OCI-LY7 (cell line): ENCODE measurements around the gene CPNE5. TPM values are rescaled to one million over a fixed set of nuclear protein-coding genes. Genes with fewer than 3 reads are reported as not detected.

Experiments
- BruUV-seq: library from RNA; stranded (reverse); fragments of 400-500 nt; replicated peaks from 2 replicates; lab custom pipeline; 2021; lab: Mats Ljungman, UMichigan
- CTCF ChIA-PET: fragments of 300-600 bp; sonication (Branson Sonifier 250); formaldehyde crosslinking; loops from one replicate; lab custom pipeline; 2022; ENCODE audit warnings: antibody characterized with exemption; ENCODE audit not compliant: unreplicated experiment; lab: Charles Lee
- POLR2A ChIA-PET: fragments of 300-600 bp; sonication (Branson Sonifier 250); formaldehyde crosslinking; loops from one replicate; lab custom pipeline; 2022; ENCODE audit warnings: antibody characterized with exemption; lab: Charles Lee
- DNase-seq: peaks from one replicate; pipeline ENCODE4 v3.0.0-alpha.2; 2015; ENCODE audit warnings: low spot score
- H2AFZ ChIP-seq: fragments of 200-600 bp; sonication (generic), shearing (Covaris generic); 2 replicates; pipeline ENCODE4 v1.6.1; 2014; ENCODE audit warnings: mild to moderate bottlenecking, antibody characterized with exemption, low read length, moderate library complexity
- H3K27ac ChIP-seq: fragments of 200-600 bp; sonication (generic); 2 replicates; pipeline ENCODE4 v1.5.1; 2014; ENCODE audit warnings: mixed run types, low read depth, mild to moderate bottlenecking, moderate library complexity, low read length, inconsistent platforms; ENCODE audit not compliant: poor library complexity, severe bottlenecking
- H3K36me3 ChIP-seq: fragments of 200-600 bp; sonication (generic); 2 replicates; pipeline ENCODE4 v1.6.1; 2014; ENCODE audit warnings: mild to moderate bottlenecking, antibody characterized with exemption, low read length, moderate library complexity, mixed read lengths; ENCODE audit not compliant: insufficient read depth
- H3K4me1 ChIP-seq: fragments of 200-600 bp; sonication (generic); 2 replicates; pipeline ENCODE4 v1.5.1; 2014; ENCODE audit warnings: mild to moderate bottlenecking, low read length; ENCODE audit not compliant: insufficient read depth, poor library complexity, severe bottlenecking
- H3K4me2 ChIP-seq: fragments of 200-600 bp; sonication (generic); 2 replicates; pipeline ENCODE4 v1.6.1; 2014; ENCODE audit warnings: mild to moderate bottlenecking, low read length
- H3K4me3 ChIP-seq: fragments of 200-600 bp; sonication (generic); 2 replicates; pipeline ENCODE4 v1.5.1; 2014; ENCODE audit warnings: mild to moderate bottlenecking, low read depth, low read length; ENCODE audit not compliant: poor library complexity, severe bottlenecking
- H3K79me2 ChIP-seq: fragments of 200-600 bp; sonication (generic); 2 replicates; pipeline ENCODE4 v1.6.1; 2016; ENCODE audit warnings: low read depth, mild to moderate bottlenecking, low read length, moderate library complexity, mixed read lengths; ENCODE audit not compliant: insufficient read depth
- H3K9me2 ChIP-seq: fragments of 200-600 bp; sonication (generic); 2 replicates; pipeline ENCODE4 v1.6.1; 2016; ENCODE audit warnings: mild to moderate bottlenecking, low read length, mixed read lengths; ENCODE audit not compliant: insufficient read depth
- H3K9me3 ChIP-seq: fragments of 200-600 bp; sonication (generic); 2 replicates; pipeline ENCODE4 v1.6.1; 2014; ENCODE audit warnings: mild to moderate bottlenecking, mixed run types, low read length, mixed read lengths
- H4K20me1 ChIP-seq: fragments of 200-600 bp; sonication (generic); 2 replicates; pipeline ENCODE4 v1.6.1; 2014; ENCODE audit warnings: mild to moderate bottlenecking, antibody characterized with exemption, low read length, moderate library complexity, mixed read lengths; ENCODE audit not compliant: insufficient read depth
- EZH2phosphoT487 ChIP-seq: fragments of 200-600 bp; sonication (generic); IDR thresholded peaks from 2 replicates; pipeline ENCODE4 v1.6.1; 2018; ENCODE audit warnings: low read depth, borderline replicate concordance, mild to moderate bottlenecking, mixed run types, antibody characterized with exemption, low read length, moderate library complexity, mixed read lengths
- intact Hi-C: fragments of 100-400 bp; cut with micrococcal nuclease; formaldehyde crosslinking; loops from one replicate; pipeline ENCODE4 v1.10.0; 2022; ENCODE audit not compliant: unreplicated experiment
- total RNA-seq, 2 experiments: library from RNA; depleted of rRNA in 1 of 2; stranded (reverse); fragments of >200 nt in 1 of 2; shearing (Covaris generic) in 1 of 2; gene quantifications; 2 replicates each; pipeline ENCODE4 v1.2.3, GENCODE V29; 2014 to 2022
- TF ChIP-seq, protein P1 (sequence below): fragments of 200-600 bp; sonication (generic); conservative IDR thresholded peaks from 2 replicates; pipeline ENCODE4 v1.5.1; 2014; ENCODE audit warnings: mild to moderate bottlenecking, antibody characterized with exemption, low read length, moderate library complexity, mixed read lengths

Gene CPNE5
- total RNA-seq, 2 experiments from 2014 or later = 37.7 to 89.8 TPM

DNA sequence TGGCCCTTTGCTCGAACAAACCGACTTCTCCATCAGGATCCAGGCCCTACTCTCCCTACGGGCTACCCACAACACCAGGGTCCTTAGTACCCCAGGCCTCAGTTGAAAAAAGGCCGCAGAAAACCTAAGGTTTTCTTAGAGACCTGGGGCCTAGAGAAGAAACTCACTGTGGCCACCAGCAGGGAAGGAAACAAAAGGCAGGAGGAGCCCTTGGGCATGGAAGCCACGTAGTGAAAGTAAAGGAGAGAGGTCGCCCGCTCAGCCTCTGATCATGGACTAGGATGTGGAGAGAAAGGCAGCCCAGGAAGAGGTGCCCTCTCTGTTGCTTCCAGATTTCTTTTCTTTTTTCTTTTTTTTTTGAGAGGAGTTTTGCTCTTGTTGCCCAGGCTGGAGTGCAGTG, 31.5 kb downstream of the CPNE5 start:
- H3K9me3 ChIP-seq = no peaks in the 10 kb centered on the region
- intact Hi-C loops = no loop called here
- H3K4me3 ChIP-seq = no peak overlapping the region
- H3K36me3 ChIP-seq = no peaks in the 10 kb centered on the region
- no peaks in the 10 kb centered on the region for H4K20me1 ChIP-seq
- no peak overlapping the region for H3K4me2 ChIP-seq
- H2AFZ ChIP-seq = no peak overlapping the region
- no peak overlapping the region for H3K27ac ChIP-seq
- H3K4me1 ChIP-seq = no peaks in the 10 kb centered on the region
- no peaks in the 10 kb centered on the region for H3K9me2 ChIP-seq
- no peaks in the 10 kb centered on the region for H3K79me2 ChIP-seq
- no TSS peak for BruUV-seq
- no peak for DNase-seq
- ChIA-PET POLR2A (no interaction called here), CTCF (no interaction called here)
- TF ChIP-seq EZH2phosphoT487 = no peak
- TF ChIP-seq, protein P1, sequence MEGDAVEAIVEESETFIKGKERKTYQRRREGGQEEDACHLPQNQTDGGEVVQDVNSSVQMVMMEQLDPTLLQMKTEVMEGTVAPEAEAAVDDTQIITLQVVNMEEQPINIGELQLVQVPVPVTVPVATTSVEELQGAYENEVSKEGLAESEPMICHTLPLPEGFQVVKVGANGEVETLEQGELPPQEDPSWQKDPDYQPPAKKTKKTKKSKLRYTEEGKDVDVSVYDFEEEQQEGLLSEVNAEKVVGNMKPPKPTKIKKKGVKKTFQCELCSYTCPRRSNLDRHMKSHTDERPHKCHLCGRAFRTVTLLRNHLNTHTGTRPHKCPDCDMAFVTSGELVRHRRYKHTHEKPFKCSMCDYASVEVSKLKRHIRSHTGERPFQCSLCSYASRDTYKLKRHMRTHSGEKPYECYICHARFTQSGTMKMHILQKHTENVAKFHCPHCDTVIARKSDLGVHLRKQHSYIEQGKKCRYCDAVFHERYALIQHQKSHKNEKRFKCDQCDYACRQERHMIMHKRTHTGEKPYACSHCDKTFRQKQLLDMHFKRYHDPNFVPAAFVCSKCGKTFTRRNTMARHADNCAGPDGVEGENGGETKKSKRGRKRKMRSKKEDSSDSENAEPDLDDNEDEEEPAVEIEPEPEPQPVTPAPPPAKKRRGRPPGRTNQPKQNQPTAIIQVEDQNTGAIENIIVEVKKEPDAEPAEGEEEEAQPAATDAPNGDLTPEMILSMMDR = no peak

DNA sequence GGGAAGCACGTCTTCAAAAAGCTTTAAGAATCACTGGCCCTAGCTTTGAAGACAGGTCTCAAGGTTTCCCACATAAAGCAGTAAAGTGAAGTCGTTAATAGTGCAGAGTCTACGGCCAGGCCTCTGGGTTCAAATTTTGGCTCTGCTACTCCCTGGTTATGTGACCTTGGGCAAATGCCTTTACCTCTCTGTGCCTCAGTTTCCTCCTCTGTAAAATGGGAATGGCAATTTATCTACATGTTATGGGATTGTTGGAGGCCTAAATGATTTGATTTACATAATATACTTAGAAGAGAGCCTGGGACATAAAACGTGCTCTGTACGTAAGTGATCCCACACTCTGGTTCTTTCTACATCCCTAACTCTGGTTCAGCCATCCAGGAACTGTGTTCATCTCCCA, 32.1 kb downstream of the CPNE5 start:
- Histone ChIP-seq H3K9me2 (no peaks in the 10 kb centered on the region), H3K36me3 (no peaks in the 10 kb centered on the region), H3K27ac (no peak overlapping the region), H4K20me1 (no peaks in the 10 kb centered on the region), H3K4me3 (no peak overlapping the region), H2AFZ (no peak overlapping the region), H3K4me2 (no peak overlapping the region), H3K4me1 (no peaks in the 10 kb centered on the region), H3K9me3 (no peaks in the 10 kb centered on the region), H3K79me2 (no peaks in the 10 kb centered on the region)
- ChIA-PET CTCF (no interaction called here), POLR2A (no interaction called here)
- no peak for TF ChIP-seq EZH2phosphoT487
- TF ChIP-seq, protein P1 = no peak
- no peak for DNase-seq
- BruUV-seq = no TSS peak
- intact Hi-C loops = no loop called here

DNA sequence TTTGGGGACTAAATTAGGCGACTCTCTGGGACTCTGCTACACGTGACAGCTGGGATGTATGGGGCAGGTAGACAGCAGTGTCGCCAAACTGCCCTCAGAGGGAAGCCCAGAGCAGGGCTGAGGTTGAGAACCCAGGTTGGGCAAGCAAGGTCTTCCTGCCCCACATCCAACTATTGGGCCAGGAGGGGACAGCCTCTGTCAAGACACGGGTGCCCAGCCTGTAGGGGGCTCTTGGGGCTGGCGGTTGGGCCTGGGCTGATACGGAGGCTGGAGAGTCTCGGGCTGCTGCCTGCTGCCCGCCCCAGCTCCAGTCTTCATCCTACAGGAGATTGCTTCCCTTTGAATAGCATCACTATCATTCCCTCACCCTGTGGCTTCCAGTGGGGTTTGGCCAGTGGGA, 33.3 kb downstream of the CPNE5 start:
- Histone ChIP-seq H3K4me2 (no peak overlapping the region), H3K79me2 (no peaks in the 10 kb centered on the region), H3K36me3 (no peaks in the 10 kb centered on the region), H3K4me1 (no peaks in the 10 kb centered on the region), H3K9me2 (no peaks in the 10 kb centered on the region), H2AFZ (no peak overlapping the region), H4K20me1 (no peaks in the 10 kb centered on the region), H3K27ac (no peak overlapping the region), H3K9me3 (no peaks in the 10 kb centered on the region), H3K4me3 (no peak overlapping the region)
- TF ChIP-seq, protein P1 = no peak
- TF ChIP-seq EZH2phosphoT487 = no peak
- intact Hi-C loops = no loop called here
- CTCF ChIA-PET = no interaction called here
- DNase-seq = no peak
- POLR2A ChIA-PET = no interaction called here
- BruUV-seq = no TSS peak
